GM18868 (cell line): ENCODE measurements around the gene SDSL.

Experiments used
- ATAC-seq: cut with Tn5 transposase; IDR thresholded peaks from one replicate; pipeline ENCODE4 v1.9.1; 2021; ENCODE audit warnings: mild to moderate bottlenecking, moderate library complexity; ENCODE audit not compliant: unreplicated experiment

The SDSL gene

GRCh38 chr12:113467502-113468364, 45.6 kb downstream of the SDSL start:
- ATAC-seq: no peak

- ATAC-seq: no peak
Measured at GRCh38 chr12:113468365-113469223, 46.4 kb downstream of the SDSL start.

- no peak for ATAC-seq
Measured at GRCh38 chr12:113469224-113469948, 47.2 kb downstream of the SDSL start.

GRCh38 chr12:113469949-113470743, 48.0 kb downstream of the SDSL start:
- ATAC-seq: no peak

GRCh38 chr12:113470871-113471618, 48.9 kb downstream of the SDSL start:
- ATAC-seq: no peak

- no peak for ATAC-seq
Measured at GRCh38 chr12:113471619-113472171, 49.5 kb downstream of the SDSL start, which contains the start of gene LHX5. Gene LHX5, minus strand, starts transcription at chr12:113471871. Its CDS starts 373 bp downstream, at chr12:113471498.

GRCh38 chr12:113472191-113473121, 50.3 kb downstream of the SDSL start:
- no peak for ATAC-seq

GRCh38 chr12:113473400-113473799, 51.2 kb downstream of the SDSL start:
- no peak for ATAC-seq

GRCh38 chr12:113473942-113474341, 51.8 kb downstream of the SDSL start:
- ATAC-seq: no peak

GRCh38 chr12:113474635-113475436, 52.7 kb downstream of the SDSL start:
- no peak for ATAC-seq

GRCh38 chr12:113475451-113476175, 53.4 kb downstream of the SDSL start:
- ATAC-seq: no peak

GRCh38 chr12:113476176-113476986, 54.2 kb downstream of the SDSL start:
- ATAC-seq: no peak

GRCh38 chr12:113477171-113477841, 55.1 kb downstream of the SDSL start:
- no peak for ATAC-seq

GRCh38 chr12:113477842-113478215, 55.6 kb downstream of the SDSL start:
- ATAC-seq: no peak

GRCh38 chr12:113478351-113479011, 56.3 kb downstream of the SDSL start:
- no peak for ATAC-seq
